Measurements from ENCODE around the gene PRR36.

PRR36 gene

GRCh38 chr19:7846155-7846646, 28.0 kb downstream of the PRR36 start:
- no peak for DNase-seq (ENCODE audit: low read depth in 3 of 3, low spot score in 1 of 3)

- DNase-seq (ENCODE audit: low read depth in 3 of 3, low spot score in 1 of 3), result no peak
Measured at GRCh38 chr19:7845390-7846154, 28.6 kb downstream of the PRR36 start.

GRCh38 chr19:7844951-7845350, 29.2 kb downstream of the PRR36 start:
- no peak for DNase-seq (ENCODE audit: low read depth in 3 of 3, low spot score in 1 of 3)

GRCh38 chr19:7844405-7844804, 29.8 kb downstream of the PRR36 start:
- no peak for DNase-seq (ENCODE audit: low read depth in 3 of 3, low spot score in 1 of 3)

GRCh38 chr19:7843521-7843920, 30.7 kb downstream of the PRR36 start:
- no peak for DNase-seq (ENCODE audit: low read depth in 3 of 3, low spot score in 1 of 3)

GRCh38 chr19:7842661-7843294, 31.4 kb downstream of the PRR36 start:
- DNase-seq (ENCODE audit: low read depth in 3 of 3, low spot score in 1 of 3), result no peak

GRCh38 chr19:7841751-7842660, 32.2 kb downstream of the PRR36 start:
- no peak for DNase-seq (ENCODE audit: low read depth in 3 of 3, low spot score in 1 of 3)

- no peak for DNase-seq (ENCODE audit: low read depth in 3 of 3, low spot score in 1 of 3)
Measured at GRCh38 chr19:7840629-7841028, 33.6 kb downstream of the PRR36 start.

- no peak for DNase-seq (ENCODE audit: low read depth in 3 of 3, low spot score in 1 of 3)
Measured at GRCh38 chr19:7839476-7839875, 34.7 kb downstream of the PRR36 start.

GRCh38 chr19:7833225-7834099, 40.7 kb downstream of the PRR36 start:
- DNase-seq (ENCODE audit: low read depth in 3 of 3, low spot score in 1 of 3), result no peak

- no peak for DNase-seq (ENCODE audit: low read depth in 3 of 3, low spot score in 1 of 3)
Measured at GRCh38 chr19:7832781-7833180, 41.4 kb downstream of the PRR36 start.

GRCh38 chr19:7832009-7832408, 42.2 kb downstream of the PRR36 start:
- DNase-seq (ENCODE audit: low read depth in 3 of 3, low spot score in 1 of 3), result no peak

GRCh38 chr19:7831452-7831851, 42.7 kb downstream of the PRR36 start:
- no peak for DNase-seq (ENCODE audit: low read depth in 3 of 3, low spot score in 1 of 3)

GRCh38 chr19:7830823-7831222, 43.4 kb downstream of the PRR36 start:
- no peak for DNase-seq (ENCODE audit: low read depth in 3 of 3, low spot score in 1 of 3)

GRCh38 chr19:7830272-7830771, 43.9 kb downstream of the PRR36 start:
- DNase-seq (ENCODE audit: low read depth in 3 of 3, low spot score in 1 of 3), result no peak

- peak; percentile 98 to 100 (median 99) for DNase-seq (ENCODE audit: low read depth in 3 of 3, low spot score in 1 of 3)
Measured at GRCh38 chr19:7829561-7830271, 44.5 kb downstream of the PRR36 start, which contains the start of gene EVI5L. EVI5L (plus strand) TSS chr19:7830218; CDS start chr19:7846543, 16,325 bp downstream.

GRCh38 chr19:7829166-7829520, 45.0 kb downstream of the PRR36 start:
- no peak for DNase-seq (ENCODE audit: low read depth in 3 of 3, low spot score in 1 of 3)

GRCh38 chr19:7823686-7824301, 50.4 kb downstream of the PRR36 start:
- DNase-seq (ENCODE audit: low read depth in 3 of 3, low spot score in 1 of 3), result no peak

GRCh38 chr19:7822910-7823515, 51.2 kb downstream of the PRR36 start:
- DNase-seq (ENCODE audit: low read depth in 3 of 3, low spot score in 1 of 3), result no peak

Measured in stimulated activated CD4-positive, alpha-beta T cell treated with anti-CD3 and anti-CD28 coated beads, TNF-alpha, amount 100 ng/mL, for 1 hour (primary cell).